ENCODE data around the gene MISFA.

The MISFA gene

GRCh38 chr11:18615628-18616392, 16.2 kb downstream of the MISFA start:
- in situ Hi-C loops (cut with HindIII; ENCODE audit: low sequenced_read_pairs) = no loop called here

GRCh38 chr11:18617688-18618341, 18.2 kb downstream of the MISFA start:
- no peak overlapping the region for H3K4me3 ChIP-seq (ENCODE audit: low read depth, low read length)
- DNase-seq (ENCODE audit: low read depth, low spot score) = peak; percentile 83
- in situ Hi-C loops (cut with HindIII; ENCODE audit: low sequenced_read_pairs) = no loop called here
- no peak for TF ChIP-seq CTCF (IDR thresholded peaks at IDR 0.05; ENCODE audit: low read depth, low read length)

More at GRCh38 chr11:18615628-18616392, 16.2 kb downstream of the MISFA start:
- H3K4me3 ChIP-seq (ENCODE audit: low read depth, low read length) = no peak overlapping the region
- no peak for TF ChIP-seq CTCF (IDR thresholded peaks at IDR 0.05; ENCODE audit: low read depth, low read length)
- DNase-seq (ENCODE audit: low read depth, low spot score) = peak; percentile 30

- TF ChIP-seq CTCF (IDR thresholded peaks at IDR 0.05; ENCODE audit: low read depth, low read length) = no peak
- peak; percentile 47 for DNase-seq (ENCODE audit: low read depth, low spot score)
- H3K4me3 ChIP-seq (ENCODE audit: low read depth, low read length) = no peak overlapping the region
- in situ Hi-C loops (cut with HindIII; ENCODE audit: low sequenced_read_pairs) = no loop called here
Observed at GRCh38 chr11:18618342-18619025, 18.9 kb downstream of the MISFA start.

- no peak overlapping the region for H3K4me3 ChIP-seq (ENCODE audit: low read depth, low read length)
- no peak for TF ChIP-seq CTCF (IDR thresholded peaks at IDR 0.05; ENCODE audit: low read depth, low read length)
- in situ Hi-C loops (cut with HindIII; ENCODE audit: low sequenced_read_pairs) = no loop called here
- DNase-seq (ENCODE audit: low read depth, low spot score) = no peak
Observed at GRCh38 chr11:18623707-18624106, 24.1 kb downstream of the MISFA start.

- in situ Hi-C loops (cut with HindIII; ENCODE audit: low sequenced_read_pairs) = no loop called here
- DNase-seq (ENCODE audit: low read depth, low spot score) = no peak
- TF ChIP-seq CTCF (IDR thresholded peaks at IDR 0.05; ENCODE audit: low read depth, low read length) = no peak
- no peak overlapping the region for H3K4me3 ChIP-seq (ENCODE audit: low read depth, low read length)
Observed at GRCh38 chr11:18624161-18624560, 24.6 kb downstream of the MISFA start.

GRCh38 chr11:18632841-18633240, 33.3 kb downstream of the MISFA start:
- TF ChIP-seq CTCF (IDR thresholded peaks at IDR 0.05; ENCODE audit: low read depth, low read length) = no peak
- H3K4me3 ChIP-seq (ENCODE audit: low read depth, low read length) = peak overlapping the region; percentile 72
- no peak for DNase-seq (ENCODE audit: low read depth, low spot score)
- in situ Hi-C loops (cut with HindIII; ENCODE audit: low sequenced_read_pairs) = no loop called here
